ENCODE measurements around the gene TEX19.

GRCh38 chr17:82410014-82410716 is 51.1 kb downstream of the TEX19 start:
- TF ChIP-seq CTCF (IDR thresholded peaks at IDR 0.05) (no peak), POLR2AphosphoS5 (IDR thresholded peaks at IDR 0.05) (no peak)

Data from prostate gland (tissue), 2 donors.